HG02981 (cell line): Measurements from ENCODE around the gene PARD6A.
A peak's percentile ranks its signal among the peaks of the same experiment; 100 is the strongest.

Experiments used
- ATAC-seq: cut with Tn5 transposase; IDR thresholded peaks from one replicate; pipeline ENCODE4 v1.9.1; 2021; ENCODE audit warnings: mild to moderate bottlenecking, moderate library complexity; ENCODE audit not compliant: unreplicated experiment

PARD6A gene

DNA sequence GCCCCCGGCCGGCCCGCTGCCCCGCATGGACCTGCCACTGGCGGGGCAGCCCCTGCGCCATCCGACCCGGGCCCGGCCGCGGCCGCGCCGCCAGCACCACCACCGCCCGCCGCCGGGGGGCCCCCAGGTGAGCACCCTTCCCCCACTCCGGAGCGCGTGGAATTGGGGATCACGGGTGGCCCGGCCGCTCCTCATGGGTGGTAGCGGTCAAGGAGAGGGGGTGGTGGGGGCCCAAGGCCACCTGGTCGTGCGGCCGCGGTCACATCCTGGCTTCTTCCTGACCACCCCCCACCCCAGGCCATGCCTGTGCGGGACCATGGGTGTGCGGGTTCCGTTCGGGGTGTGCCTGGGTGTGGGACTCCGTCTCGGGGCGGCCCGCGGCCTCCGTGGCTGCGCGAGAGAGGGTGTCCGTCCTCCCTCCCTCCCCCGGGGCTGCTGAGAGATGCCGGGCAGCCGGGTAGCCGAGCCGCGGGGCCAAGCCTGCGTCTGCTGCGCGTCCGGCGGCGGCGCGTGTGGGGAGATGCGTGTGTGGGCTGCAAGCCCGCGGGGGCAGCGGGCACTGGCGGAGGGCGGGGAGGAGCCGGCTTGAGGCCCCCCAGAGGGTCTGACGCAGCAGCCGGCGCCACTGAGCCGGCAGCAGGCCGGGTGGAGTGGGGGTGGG lies 7.5 kb upstream of the PARD6A start:
- ATAC-seq: no peak

DNA sequence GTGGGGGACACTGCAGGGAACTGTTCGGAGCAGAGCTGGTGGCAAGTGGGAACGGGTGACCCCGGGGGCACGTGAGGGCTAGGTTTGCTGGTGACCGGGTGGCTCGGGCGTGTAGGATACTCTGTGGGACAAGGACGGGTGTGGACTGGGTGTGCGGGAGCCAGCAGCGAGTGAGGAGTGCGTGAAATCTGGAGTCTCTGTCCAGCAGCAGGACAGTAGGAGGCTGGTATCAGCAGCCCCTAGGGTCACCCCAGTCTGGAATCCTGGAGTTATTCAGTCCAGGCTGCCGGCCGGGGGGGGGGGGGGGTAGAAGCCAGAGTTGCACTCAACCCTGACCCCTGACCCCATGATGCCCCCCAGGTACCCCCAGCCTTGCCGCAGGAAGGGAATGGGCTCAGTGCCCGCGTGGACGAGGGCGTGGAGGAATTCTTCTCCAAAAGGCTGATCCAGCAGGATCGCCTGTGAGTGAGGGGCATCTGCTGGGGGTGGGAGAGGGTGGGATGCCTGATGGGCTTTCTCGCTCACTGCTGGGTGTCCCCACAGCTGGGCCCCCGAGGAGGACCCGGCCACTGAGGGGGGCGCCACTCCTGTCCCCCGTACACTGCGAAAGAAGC lies 6.9 kb upstream of the PARD6A start:
- no peak for ATAC-seq

DNA sequence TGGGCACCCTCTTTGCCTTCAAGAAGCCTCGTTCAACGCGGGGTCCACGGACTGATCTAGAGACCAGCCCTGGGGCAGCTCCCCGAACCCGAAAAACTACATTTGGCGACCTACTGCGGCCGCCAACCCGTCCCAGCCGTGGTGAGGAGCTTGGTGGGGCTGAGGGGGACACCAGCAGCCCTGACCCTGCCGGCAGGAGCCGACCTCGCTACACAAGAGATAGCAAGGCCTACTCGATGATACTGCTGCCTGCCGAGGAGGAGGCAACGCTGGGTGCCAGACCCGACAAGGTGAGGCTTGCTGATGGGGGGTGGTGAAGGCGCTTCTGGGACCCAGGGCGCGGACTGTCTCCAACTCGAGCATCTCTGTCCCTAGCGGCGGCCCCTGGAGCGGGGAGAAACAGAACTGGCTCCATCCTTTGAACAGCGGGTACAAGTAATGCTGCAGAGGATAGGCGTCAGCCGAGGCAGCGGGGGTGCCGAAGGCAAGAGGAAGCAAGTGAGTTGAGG lies 6.3 kb upstream of the PARD6A start:
- ATAC-seq: no peak

DNA sequence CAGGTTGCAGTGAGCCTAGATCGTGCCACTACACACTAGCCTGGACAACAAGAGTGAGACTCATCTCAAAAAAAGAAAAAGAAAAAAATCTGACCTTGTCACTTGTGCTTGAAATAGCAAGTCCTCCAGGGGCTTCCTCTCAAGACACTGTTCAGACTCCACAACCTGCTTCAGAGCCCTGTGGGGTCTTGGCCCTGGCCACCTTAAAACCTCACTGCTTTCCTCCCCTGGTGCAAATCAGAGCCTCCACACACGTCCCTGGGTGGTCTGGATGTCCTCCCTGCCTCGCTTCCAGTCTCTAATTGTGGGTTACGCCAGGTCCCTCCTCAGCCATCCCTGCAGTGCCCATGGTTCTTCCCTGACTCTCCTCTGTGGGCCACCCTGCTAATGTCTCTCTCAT lies 5.4 kb upstream of the PARD6A start:
- ATAC-seq: no peak

DNA sequence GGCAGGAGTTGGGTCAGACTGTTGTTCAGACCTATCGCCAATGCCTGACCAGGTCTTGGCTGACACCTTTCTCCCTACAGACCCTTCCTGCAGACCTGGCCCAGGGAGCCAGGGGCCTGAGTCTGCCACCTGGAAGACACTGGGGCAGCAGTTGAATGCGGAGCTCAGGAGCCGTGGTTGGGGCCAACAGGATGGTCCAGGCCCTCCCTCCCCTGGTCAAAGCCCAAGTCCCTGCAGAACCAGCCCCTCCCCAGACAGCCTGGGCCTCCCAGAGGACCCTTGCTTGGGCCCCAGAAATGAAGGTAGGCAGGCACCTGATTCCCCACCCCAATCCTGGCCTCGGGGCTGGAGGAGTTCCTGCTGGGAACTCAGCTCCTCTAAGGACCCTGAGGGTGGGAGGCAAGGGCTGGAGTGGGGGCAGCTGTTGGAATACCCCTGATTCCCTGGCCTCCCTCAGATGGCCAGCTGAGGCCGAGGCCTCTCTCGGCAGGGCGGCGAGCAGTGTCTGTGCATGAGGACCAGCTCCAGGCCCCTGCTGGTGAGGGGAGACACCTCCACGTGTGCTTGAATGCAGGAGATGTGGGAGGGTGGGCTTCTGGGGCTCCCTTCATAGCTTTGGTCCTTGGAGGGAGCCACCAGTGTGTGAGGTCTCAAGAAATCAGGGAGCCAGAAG lies 4.3 kb upstream of the PARD6A start:
- ATAC-seq: no peak

DNA sequence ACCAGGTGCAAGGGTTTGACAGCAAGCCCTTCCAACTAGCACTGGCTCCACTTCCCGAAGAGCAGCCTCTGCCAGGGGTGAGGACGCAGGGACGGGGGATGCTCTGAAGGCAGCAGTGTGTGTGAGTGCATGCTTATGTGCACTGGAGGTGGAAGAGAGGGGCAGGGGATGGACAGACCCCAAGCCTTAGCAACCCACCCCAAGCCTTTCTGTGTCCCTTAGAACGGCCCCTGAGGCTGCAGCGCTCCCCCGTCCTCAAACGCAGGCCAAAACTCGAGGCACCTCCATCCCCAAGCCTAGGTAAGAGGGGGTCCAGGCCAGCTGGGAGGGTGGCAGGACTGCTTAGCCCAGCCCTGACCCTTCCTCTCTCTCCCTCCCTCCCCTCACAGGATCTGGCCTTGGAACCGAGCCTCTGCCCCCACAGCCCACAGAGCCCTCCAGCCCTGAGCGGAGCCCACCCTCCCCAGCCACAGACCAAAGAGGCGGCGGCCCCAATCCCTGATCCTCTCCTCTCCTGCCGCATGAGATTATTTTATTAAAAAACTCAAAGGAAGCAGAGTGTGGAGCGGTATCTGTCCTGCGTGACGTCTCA lies 3.6 kb upstream of the PARD6A start:
- ATAC-seq: no peak

DNA sequence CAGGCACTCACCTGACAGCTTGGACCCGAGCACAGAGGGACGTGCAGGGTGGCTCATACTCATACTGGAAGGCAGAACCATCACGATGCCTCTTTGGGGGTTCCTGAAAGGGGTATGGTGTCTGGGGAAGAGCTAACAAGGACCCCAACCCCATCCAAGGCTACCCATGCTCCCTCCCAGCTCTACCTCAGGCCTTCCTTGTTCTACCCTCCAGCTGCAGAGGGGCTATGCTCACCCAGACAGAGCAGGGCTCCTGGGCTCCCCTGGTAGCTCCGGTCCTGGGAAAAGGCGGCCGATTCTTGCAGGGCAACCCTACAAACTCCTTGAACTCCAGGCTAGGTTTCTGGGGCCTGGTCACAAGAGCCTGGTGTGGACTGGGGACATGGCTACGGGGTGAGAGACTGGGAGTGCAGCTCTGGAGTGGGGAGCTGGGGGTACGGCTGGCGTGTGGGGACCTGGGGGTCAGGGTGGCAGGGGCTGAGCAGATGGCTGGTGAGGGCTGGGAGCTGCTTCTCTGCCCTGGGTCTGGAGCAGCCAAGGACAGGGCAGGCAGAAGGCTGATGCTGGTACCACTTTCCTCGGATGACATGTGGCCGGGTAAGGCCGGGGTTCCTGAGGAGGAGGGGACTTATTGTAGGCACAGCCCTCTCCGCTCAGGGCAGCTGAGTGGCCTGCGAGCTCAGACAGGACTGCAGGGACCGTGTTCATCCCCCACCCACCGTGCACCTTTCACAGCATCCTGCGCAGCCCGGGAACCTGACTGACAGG lies 2.8 kb upstream of the PARD6A start:
- no peak for ATAC-seq

DNA sequence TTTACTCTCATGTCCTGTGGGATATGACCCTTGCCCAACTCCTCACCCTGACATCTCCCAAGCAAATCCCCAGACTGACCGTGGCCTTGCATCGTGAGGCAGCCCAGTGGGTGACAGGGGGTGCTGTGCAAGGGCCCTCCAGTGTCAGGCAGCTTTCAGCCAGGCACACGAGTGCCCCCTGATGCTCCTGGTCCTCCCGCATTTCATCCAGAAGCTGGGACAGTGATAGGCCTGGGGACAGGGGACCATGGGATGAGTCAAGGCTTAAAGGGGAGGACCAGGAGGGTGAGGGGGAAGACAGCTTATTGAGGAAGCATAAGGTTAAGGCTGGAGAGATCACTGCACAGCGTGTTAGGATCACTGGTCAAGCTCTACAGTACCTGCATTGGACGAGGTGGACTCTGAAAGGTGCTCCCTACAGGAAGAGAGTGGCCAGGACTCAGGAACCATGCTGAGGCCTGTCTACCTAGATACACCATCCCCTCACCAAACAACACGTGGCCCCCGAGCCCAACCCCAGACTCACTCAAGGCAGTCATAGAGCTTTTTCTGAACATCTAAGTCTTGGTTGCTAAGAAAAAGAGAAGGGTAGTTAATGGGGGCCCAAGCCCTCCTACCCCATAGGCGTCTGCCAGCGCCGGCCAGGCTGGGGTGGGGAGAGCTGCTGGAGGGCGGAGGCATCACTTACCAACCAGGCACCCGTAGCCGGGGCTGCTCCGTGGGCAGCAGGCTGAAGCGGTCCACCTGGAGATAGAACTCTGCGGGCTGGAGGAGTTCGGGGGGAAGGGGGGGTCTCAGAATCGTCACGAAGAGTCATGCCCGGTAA lies 1.7 kb upstream of the PARD6A start:
- ATAC-seq: no peak

DNA sequence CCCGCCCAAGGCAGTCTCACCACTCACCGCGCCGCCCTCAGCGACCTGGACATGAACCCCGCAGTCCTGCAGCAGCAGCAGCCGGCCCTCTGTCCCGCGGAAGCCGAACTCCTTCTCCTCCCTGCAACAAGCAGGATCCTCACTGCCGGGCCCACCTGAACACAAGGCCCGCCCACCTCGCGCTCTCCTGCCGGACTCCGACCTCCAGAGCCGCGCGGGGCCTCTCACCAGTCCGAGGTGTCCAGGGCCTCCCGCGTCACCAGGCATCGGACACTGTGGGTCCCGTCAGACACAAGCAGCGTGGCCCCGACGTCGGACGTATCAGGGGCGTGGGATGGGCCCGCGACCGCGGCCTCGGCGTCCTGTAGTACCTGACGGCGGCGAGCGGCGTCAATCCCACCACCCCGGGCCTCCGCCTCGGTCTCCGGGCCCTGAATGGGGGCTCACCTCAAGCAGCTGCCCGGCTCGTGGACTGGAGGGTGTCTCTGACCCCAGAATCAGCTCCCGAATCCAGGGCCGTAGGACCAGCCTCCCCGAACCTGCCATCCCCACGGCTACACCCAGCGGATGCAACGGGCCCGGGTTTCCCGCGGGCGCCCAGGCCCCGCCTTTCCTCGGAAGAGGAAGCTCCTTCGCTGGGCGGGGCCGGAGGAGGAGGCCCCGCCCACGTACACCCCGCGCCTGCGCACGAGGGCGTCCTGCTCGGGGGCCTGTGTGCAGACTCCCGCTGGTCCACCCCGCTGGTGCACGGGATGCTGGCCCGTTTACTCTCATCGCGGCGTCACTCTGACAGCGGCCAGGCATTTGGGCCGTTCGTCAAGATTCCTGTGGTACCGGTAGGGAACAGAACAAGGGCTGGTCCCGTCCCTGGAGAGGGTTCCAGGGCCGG lies 841 bp upstream of the PARD6A start, which contains the start of gene ACD:
ACD (minus strand) TSS at position 586 of the 889 bp plus-strand sequence; CDS start at position 546, 40 bp downstream.
- peak; percentile 42 for ATAC-seq

DNA sequence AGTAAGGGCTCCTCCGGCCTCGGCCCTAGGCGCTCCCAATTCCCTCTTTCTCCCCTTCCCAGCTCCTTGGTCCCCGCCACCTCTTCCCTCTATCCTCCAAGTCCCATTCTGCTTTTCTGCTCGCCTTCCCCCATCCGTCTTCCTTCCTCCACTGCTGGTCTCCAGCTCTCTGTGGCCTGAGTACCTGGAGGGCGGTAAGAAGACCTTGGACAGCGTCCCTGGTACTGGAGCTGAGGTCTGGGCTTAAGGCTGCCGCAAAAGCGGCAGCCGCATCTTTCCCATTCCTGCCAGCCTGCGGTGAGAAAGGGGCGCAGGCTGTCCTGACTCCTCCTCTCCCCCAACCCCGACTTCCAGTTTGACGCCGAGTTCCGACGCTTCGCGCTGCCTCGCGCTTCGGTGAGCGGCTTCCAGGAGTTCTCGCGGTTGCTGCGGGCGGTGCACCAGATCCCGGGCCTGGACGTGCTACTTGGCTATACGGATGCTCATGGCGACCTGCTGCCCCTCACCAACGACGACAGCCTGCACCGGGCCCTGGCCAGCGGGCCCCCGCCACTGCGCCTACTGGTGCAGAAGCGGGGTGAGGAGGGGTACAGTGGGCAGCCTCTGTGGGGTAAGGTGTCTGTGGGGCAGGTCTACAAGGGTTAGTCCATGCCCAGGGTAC lies 471 bp downstream of the PARD6A start:
- no peak for ATAC-seq

DNA sequence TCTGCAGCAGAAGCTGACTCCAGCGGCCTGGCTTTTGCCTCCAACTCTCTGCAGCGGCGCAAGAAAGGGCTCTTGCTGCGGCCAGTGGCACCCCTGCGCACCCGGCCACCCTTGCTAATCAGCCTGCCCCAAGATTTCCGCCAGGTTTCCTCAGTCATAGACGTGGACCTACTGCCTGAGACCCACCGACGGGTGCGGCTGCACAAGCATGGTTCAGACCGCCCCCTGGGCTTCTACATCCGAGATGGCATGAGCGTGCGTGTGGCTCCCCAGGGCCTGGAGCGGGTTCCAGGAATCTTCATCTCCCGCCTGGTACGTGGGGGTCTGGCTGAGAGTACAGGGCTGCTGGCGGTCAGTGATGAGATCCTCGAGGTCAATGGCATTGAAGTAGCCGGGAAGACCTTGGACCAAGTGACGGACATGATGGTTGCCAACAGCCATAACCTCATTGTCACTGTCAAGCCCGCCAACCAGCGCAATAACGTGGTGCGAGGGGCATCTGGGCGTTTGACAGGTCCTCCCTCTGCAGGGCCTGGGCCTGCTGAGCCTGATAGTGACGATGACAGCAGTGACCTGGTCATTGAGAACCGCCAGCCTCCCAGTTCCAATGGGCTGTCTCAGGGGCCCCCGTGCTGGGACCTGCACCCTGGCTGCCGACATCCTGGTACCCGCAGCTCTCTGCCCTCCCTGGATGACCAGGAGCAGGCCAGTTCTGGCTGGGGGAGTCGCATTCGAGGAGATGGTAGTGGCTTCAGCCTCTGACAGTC lies 1.3 kb downstream of the PARD6A start:
- no peak for ATAC-seq

DNA sequence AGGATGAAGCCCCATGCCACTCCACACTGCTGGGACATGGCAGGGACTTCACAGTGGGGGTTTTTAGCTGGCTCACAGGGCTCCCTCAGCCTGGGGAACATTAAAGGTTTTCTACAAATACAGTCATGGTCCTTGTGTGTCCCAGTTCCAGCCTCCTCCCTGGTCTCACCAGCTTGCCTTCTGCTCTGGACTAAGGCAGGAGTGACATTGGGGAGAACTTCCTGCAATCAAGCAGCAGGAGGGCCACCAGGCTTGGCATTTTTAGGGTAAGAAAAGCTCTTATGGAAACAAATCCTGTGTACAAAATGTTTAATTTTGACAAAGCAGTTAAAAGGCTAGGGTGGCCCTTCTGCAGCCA lies 1.9 kb downstream of the PARD6A start:
- ATAC-seq: no peak

DNA sequence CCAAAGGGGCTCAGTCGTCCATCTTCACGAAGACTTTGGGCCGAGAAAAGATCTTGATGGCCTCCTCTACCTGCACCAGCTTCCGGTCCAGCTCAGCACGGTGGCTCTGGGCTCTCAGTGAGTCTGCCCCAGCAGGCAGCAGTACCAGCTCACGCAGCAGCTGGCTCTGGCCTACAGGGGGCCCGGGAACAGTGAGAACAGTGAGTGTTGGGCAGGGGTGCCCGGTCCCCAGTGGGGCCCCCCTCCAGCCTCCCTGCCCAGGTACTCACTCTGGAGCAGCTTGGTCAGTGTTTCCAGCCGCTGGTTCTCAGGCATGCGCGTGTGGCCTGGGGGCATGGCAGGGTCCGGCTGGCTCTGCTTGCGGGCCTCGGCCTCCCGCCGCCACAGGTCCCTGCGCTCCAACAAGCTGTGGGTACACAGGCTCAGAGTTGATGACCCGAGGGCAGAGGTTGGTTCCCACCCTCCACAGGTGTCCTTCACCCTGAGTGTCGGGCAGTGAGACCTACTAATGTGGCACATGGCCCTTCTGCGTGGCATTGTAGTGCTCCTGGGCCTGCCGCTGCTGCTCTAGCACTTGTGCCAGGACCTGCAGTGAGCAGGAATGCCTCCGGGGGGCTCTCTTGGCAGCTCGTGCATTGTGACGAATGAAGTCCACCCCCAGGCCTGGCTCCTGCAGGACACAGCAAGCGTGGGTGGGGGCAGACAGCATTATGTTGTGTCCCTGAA lies 2.6 kb downstream of the PARD6A start:
- ATAC-seq: no peak

DNA sequence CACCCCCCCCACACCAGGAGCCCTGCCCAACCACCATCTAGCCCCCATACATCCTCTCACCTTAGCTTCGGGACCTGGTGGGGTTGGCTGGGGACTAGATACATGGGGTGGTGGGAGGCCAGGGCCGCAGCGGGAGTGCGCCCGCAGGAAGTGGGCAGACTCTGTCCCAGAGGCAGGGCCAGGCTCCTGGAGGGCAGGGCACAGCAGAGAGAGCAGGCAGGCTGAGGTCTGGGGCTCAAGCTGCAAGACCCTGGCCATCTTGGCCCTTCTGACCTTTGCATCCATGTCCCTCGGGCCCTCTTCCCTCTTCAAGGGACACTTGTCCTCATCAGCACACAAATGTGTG lies 3.1 kb downstream of the PARD6A start:
- no peak for ATAC-seq

DNA sequence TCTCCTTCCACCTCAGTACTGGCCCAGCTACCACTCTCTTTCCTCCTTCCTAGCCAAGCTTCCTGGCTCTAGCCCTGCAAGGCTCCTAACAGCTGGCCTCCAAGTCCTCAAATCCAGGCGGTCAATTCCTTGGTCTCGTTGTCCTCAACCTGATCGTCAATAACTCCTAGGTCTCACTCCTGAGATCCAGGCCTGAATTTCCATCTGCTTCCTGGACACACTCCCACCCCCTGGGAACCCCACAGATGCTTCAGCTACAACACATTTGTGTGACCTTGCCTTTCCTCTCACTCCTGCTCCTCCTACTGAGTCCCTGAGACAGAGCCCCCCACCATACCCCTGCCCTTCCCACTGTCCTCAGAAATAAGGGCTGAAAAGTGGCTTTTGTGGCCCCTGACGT lies 3.5 kb downstream of the PARD6A start:
- no peak for ATAC-seq

DNA sequence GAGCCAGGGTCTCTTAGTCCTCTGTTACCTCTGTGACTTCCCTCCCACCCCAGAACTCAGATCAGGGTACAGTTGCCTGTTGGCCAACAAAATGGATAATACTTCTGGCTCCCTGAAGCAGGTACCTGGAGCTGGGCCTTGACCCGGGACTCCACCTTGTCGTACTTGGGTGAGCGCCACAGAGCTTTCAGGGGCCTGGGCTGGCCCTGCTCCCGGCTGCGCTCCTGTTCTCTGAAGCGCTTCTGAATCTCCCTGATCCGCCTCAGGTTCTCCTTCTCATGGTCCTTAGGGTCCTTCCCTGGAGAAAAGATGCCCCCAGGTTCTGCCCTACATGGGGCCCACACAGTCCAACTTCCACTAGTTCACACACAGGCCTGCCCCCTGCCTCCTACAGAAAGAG lies 4.1 kb downstream of the PARD6A start:
- no peak for ATAC-seq

DNA sequence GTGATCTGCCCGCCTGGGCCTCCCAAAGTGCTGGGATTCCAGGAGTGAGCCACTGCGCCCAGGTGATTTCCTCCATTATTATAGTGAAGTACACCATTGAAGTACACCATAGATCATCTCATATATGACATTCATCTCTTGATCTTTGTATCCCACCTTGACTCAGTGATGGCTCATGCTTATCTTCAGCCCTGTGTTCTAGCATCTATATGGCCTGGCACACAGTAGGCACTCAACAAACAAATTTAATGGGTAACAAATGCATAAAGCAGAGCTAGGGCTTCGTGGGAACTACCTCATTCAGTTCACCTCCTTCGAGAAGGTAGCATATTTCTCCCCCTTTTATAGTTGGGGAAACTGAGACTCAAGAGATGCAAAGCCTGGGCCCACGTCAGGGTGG lies 4.8 kb downstream of the PARD6A start:
- no peak for ATAC-seq
